NCI-H2227 (cell line): Measurements from ENCODE around the gene SUPT5H.

Experiments used
- DNase-seq: peaks from one replicate; lab custom pipeline; 2025; ENCODE audit not compliant: unreplicated experiment; lab: John Stamatoyannopoulos, UW

SUPT5H gene

GRCh38 chr19:39518975-39519374 is 73.6 kb downstream of the SUPT5H start:
- peak; percentile 74 for DNase-seq

- no peak for DNase-seq
These were observed 75.4 kb downstream of the SUPT5H start for GRCh38 chr19:39520541-39521484.

- DNase-seq: no peak
These were observed 79.1 kb downstream of the SUPT5H start for GRCh38 chr19:39524495-39524894.

GRCh38 chr19:39525205-39525604 is 79.8 kb downstream of the SUPT5H start:
- no peak for DNase-seq
